ENCODE results near the gene SMYD3.
"Not testable (repeated sequence)": the region's sequence is repeated elsewhere in the genome, so short reads cannot be mapped to it uniquely, and the experiment has no call there.

Gene SMYD3

DNA sequence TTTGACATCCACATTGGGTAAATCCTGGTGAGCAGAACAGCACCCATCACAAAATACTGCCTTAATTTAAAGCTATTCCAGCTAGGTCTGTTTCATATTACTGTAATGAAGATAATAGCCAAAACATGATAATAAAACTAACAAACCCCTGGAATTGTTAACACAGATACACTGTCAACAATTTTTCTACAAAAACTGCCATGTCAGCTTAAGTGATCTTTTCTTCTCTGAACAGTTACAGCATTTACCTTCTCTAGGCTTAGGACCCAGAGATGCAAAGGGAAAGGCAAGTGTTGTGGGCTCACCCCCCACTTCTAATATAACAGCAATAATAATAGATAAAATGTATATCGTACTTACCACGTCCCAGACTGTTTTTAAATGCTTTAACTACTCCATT, 92.1 kb downstream of the SMYD3 start:
- no peak for DNase-seq

DNA sequence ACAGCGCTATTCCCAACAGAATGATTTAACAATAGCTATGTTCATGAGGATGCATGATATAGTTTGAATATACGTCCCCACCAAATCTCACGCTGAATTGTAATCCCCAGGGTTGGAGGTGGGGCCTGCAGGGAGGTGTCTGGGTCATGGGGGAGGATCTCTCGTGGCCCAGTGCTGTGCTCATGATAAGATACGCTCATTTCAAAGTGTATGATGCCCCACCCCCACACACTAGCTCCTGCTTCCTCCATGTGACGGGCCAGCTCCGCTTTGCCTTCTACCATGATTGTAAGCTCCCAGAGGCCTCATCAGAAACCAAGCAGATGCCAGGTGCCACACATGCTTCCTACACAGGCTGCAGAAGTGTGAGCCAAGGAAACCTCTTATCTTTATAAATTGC, 93.6 kb downstream of the SMYD3 start:
- DNase-seq: no peak

DNA sequence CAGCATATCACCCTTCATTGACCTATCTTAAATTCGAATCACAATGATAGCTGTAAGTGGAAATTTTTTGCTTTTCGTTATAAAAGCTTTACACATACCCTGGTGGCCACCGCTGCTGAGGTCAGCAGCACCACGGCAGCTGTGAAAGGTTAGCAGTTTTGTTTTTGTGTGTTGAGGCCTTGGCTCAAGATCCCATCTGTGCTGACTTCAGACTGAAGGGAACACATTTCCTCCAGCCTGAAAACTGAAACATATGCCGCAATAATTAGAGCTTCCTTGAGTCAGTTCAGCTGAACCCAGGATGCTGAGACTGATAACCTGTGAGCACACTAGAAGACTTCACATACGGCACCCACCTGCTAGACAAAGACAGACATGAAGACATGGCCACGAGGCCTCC, 103.0 kb downstream of the SMYD3 start:
- DNase-seq: no peak

GRCh38 chr1:246398126-246398813, 108.8 kb downstream of the SMYD3 start:
- no peak for DNase-seq

DNA sequence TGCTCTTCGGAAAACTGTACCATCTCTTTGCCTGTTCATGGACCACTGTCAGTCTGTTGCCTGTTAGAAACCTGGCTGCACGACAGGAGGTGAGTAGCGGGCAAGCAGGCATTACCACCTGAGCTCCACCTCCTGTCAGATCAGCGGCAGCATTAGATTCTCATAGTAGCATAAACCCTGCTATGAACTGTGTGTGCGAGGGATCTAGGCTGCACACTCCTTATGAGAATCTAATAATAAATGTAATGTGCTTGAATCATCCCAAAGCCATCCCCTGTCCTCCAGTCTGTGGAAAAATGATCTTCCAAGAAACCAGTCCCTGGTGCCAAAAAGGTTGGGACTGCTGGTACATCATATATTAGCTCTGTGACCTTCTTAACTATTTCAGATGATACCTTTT, 110.0 kb downstream of the SMYD3 start:
- no peak for DNase-seq

GRCh38 chr1:246396322-246396721, 110.8 kb downstream of the SMYD3 start:
- DNase-seq: no peak

DNA sequence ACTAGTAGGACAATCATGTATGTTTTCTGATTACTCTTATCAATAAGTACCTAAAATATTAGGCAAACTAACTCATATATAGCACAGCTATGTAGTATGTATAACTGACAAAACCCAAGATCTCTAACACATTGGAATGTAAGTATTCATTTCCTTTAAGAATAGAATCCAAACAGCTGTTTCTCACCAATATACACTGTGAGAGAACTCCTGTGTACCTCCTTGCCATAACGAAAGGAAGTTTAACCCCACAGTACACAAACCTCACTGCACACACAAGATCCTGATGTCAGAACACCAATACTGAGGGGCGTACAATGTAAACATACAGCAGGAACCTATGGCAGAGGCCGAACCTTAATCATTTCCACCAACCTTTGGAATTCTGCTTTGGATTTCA, 113.0 kb downstream of the SMYD3 start:
- DNase-seq: no peak

- no peak for DNase-seq
Measured at GRCh38 chr1:246390855-246391254, 116.2 kb downstream of the SMYD3 start.

GRCh38 chr1:246384616-246385015, 122.5 kb downstream of the SMYD3 start:
- DNase-seq: no peak

GRCh38 chr1:246383791-246384190, 123.3 kb downstream of the SMYD3 start:
- no peak for DNase-seq

DNA sequence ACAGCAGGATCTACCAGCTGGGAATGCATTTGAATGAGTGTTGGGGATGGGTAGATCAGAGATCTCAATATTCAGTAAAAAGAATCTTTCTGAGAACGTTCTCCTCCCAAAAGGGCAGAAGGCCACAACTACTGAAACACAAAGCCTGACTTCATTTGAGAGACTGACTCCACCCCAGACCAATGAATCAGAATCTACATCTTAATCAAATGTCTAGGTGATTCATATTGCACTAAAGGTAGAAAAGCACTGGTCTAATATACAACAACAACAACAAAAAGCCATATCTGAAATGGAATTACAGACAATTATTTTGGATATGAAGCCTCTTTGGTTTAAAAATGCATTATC, 123.9 kb downstream of the SMYD3 start:
- DNase-seq: no peak

DNA sequence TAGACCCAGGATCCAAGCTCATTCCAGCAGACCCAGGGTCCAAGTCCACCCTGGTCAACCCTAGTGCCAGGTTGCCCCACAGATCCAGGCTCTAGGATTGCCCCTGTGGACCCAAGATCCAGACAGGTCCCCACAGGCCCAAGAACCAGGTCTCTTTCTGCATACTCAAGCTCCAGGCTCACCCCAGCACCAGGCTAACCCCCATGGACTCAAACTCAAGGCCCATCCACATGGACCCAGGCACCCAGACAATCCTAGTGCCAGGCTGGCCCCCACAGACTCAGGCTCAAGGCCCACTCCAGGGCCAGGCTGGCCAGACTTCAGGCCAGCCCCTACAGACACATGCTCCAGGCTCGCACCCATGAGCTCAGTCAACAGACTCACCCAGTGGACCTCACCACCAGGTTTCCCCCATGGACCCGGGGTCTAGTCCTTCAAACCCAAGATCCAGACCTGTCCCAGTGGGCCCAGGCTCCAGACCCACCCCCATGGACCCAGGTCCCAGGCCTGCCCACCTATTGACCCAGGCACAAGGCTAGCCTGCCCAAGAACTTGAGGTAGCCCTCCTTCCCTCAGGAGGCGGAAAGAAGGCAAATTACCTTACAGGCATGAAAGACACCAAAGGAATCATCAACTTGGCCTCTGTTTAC, 124.4 kb downstream of the SMYD3 start:
- no peak for DNase-seq

- no peak for DNase-seq
Measured at GRCh38 chr1:246381452-246381851, 125.6 kb downstream of the SMYD3 start.

GRCh38 chr1:246377625-246378153, 129.4 kb downstream of the SMYD3 start:
- no peak for DNase-seq

- DNase-seq: no peak
Measured at GRCh38 chr1:246373828-246374569, 133.1 kb downstream of the SMYD3 start.

DNA sequence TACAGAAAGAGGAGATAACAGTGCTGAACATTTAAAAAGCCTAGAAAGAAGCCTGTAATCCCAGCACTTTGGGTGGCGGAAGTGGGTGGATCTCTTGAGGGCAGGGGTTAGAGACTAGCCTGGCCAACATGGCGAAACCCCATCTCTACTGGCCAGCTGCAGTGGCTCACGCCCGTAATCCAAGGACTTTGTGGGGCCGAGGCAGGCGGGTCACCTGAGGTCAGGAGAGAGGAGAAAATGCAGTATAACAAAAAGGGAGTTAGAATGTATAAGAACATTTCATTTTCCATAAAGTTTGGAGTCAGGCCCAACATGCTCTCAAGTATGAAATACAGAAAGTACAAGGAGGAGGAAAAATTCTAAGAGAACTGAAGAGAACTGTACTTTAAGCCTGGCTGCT, 134.5 kb downstream of the SMYD3 start:
- no peak for DNase-seq

DNA sequence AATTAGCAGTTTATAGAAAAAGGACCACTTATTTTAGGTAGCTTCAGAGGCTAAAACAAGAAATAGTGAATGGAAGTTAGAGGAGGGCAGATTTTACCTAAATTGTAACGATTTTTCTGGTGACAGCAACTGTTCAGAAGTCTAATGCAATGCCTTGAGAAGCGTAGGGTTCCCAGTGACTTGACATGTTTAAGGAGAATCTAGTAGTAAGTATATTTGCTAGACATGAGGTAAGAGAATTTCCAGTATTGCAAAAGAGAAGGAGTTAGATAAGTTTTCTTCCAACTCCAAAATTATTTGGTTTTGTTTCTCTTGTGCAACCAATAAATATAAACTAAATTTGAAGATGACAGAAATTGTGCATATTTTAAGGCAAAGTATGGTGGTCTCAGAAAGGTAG, 140.0 kb downstream of the SMYD3 start:
- no peak for DNase-seq

GRCh38 chr1:246365708-246366107, 141.4 kb downstream of the SMYD3 start:
- no peak for DNase-seq

DNA sequence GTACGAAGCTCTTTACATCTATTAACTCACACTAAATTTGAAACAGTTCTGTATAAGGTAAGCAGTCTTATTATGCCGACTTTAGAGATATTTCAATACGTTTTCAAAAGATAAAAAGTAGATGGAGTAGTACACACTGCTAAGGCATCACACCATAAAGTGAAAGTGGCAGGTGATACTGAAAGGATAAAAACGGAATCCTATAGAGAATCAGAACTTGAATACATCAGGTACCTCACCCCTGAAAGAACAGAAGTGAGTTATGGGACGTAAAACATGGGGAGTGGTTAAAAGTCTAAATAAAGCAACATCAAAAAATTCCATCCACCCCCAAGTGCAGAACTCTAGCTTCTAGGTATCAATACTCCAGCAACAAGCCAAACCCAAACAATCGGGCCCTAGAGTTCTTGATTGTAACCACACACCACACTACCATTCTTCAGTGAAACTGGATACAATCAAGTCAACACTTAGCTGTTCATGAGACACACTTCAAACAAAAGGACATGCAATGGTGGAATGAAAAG, 142.6 kb downstream of the SMYD3 start:
- no peak for DNase-seq

DNA sequence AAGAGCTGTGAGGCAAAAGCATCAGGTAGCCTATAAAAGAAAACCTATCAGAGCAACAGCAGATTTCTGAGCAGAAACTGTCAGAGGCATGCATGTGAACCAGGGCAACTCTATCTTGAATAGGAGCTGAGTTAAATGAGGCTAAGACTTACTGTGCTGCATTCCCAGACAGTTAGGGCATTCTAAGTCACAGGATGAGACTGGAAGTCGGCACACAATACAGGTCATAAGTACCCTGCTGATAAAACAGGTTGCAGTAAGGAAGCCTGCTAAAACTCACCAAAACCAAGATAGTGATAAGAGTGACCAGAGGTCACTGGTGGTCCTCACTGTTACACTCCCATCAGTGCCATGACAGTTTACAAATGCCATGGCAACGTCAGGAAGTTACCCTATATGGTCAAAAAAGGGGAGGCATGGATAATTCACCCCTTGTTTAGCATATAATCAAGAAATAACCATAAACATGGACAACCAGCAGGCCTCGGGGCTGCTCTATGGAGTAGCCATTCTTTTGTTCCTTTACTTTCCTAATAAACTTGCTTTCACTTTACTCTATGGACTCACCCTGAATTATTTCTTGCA, 150.0 kb downstream of the SMYD3 start:
- not testable (repeated sequence) for DNase-seq

GRCh38 chr1:246355411-246356230, 151.5 kb downstream of the SMYD3 start:
- DNase-seq: no peak

DNA sequence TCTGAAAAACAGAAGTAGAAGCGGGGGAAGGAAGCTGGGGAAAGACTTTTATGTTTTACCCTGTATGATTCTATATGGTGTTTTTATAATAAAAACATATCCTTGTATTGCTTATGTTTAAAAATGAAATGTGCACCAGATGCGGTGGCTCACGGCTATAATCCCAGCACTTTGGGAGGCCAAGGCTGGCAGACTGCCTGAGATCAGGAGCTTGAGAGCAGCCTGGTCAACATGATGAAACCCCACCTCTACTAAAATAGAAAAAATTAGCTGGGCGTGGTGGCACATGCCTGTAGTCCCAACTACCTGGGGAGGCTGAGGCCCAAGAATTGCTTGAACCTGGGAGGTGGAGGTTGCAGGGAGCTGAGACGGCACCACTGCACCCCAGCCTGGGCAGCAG, 155.4 kb downstream of the SMYD3 start:
- DNase-seq: no peak

- DNase-seq: no peak
Measured at GRCh38 chr1:246350745-246351144, 156.3 kb downstream of the SMYD3 start.
